Stomach smooth muscle (tissue), 2 donors: ENCODE results near the gene ATRN.

Source experiments
- H3K27ac ChIP-seq: one replicate; pipeline ENCODE4 v1.7.0; 2013; ENCODE audit warnings: mild to moderate bottlenecking, low read length, inconsistent platforms
- H3K27me3 ChIP-seq, 2 donors: one replicate each; pipeline ENCODE4 v1.7.0; 2013; ENCODE audit warnings: low read length in 2 of 2; ENCODE audit not compliant: insufficient read depth in 2 of 2, control insufficient read depth in 1 of 2
- H3K36me3 ChIP-seq, 2 donors: one replicate each; pipeline ENCODE4 v1.7.0; 2013; ENCODE audit warnings: low read length in 2 of 2; ENCODE audit not compliant: control insufficient read depth in 2 of 2, insufficient read depth in 2 of 2
- H3K4me1 ChIP-seq: one replicate; pipeline ENCODE4 v1.7.0; 2013; ENCODE audit warnings: low read length; ENCODE audit not compliant: control insufficient read depth, insufficient read depth
- H3K4me3 ChIP-seq, 2 donors: one replicate each; pipeline ENCODE4 v1.7.0; 2013; ENCODE audit warnings: low read length in 2 of 2
- H3K9ac ChIP-seq, 2 donors: one replicate each; pipeline ENCODE4 v1.7.0; 2013; ENCODE audit warnings: low read length in 2 of 2, mild to moderate bottlenecking in 1 of 2
- H3K9me3 ChIP-seq, 2 donors: one replicate each; pipeline ENCODE4 v1.7.0; 2013; ENCODE audit warnings: low read length in 2 of 2; ENCODE audit not compliant: control insufficient read depth in 2 of 2
- donor health status: healthy.
- donor health status: Pancreatic carcinoma.

The ATRN gene

DNA sequence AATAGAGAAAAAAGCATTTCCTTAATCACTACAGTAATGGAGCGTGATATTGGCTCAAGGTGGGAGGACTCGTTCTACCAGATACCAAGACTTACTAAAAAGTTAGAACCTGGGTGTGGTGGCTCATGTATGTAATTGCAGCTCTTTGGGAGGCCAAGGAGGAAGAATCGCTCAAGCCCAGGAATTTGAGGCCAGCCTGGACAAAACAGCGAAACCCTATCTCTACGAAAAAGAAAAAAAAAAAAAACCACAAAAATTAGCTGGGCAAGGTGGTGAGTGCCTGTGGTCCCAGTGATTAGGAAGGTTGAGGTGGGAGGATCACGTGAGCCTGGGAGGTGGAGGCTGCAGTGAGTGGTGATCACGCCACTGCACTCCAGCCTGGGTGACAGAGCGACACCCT is 24.0 kb upstream of the ATRN start:
- H3K9ac ChIP-seq, result no peak overlapping the region
- no peak overlapping the region for H3K4me3 ChIP-seq
- H3K27me3 ChIP-seq, result no peaks in the 10 kb centered on the region
- no peaks in the 10 kb centered on the region for H3K4me1 ChIP-seq
- H3K36me3 ChIP-seq, result no peaks in the 10 kb centered on the region
- H3K9me3 ChIP-seq, result no peaks in the 10 kb centered on the region
- H3K27ac ChIP-seq, result no peak overlapping the region

DNA sequence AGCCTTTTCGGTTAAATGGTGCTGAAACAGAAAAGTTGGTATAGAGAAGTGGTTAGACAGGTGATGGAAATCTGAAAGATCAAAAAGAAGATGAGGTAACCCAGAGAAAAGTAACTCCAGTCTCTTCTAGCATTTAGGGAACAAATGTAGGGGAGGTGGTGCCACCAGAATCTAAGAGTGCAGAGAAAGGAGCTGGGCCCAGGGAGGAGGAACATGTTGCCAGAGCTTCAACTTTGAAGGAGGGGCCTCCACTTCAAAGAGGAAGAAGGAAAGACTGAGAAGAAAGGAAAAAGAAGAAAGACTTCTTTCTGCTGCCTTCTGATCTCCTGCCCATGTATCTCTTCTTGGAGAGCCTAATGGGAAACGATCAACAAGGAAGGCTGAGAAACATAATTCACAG is 23.5 kb upstream of the ATRN start:
- no peaks in the 10 kb centered on the region for H3K4me1 ChIP-seq
- H3K9ac ChIP-seq, result no peak overlapping the region
- H3K4me3 ChIP-seq, result no peak overlapping the region
- no peaks in the 10 kb centered on the region for H3K9me3 ChIP-seq
- H3K36me3 ChIP-seq, result no peaks in the 10 kb centered on the region
- H3K27ac ChIP-seq, result no peak overlapping the region
- H3K27me3 ChIP-seq, result no peaks in the 10 kb centered on the region

DNA sequence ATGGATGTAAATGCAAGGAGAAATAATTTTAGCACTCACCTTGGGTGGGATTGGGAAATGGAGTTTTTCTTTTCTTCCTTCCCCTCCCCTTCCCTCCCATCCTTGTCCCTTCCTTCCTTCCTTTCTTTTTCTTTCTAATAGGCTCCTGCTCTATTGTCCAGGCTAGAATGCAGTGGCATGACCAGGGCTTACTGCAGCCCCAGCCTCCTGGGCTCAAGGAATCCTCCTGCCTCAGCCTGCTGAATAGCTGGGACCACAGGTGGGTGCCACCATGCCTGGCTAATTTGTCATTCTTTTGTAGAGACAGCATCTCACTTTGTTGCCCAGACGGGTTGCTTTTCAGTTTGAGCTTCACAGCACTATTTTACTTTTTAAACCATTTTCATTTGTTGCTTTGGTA is 21.5 kb upstream of the ATRN start:
- no peaks in the 10 kb centered on the region for H3K9me3 ChIP-seq
- no peaks in the 10 kb centered on the region for H3K4me1 ChIP-seq
- H3K4me3 ChIP-seq, result no peak overlapping the region
- H3K36me3 ChIP-seq, result no peaks in the 10 kb centered on the region
- H3K9ac ChIP-seq, result no peak overlapping the region
- no peaks in the 10 kb centered on the region for H3K27me3 ChIP-seq
- no peak overlapping the region for H3K27ac ChIP-seq

DNA sequence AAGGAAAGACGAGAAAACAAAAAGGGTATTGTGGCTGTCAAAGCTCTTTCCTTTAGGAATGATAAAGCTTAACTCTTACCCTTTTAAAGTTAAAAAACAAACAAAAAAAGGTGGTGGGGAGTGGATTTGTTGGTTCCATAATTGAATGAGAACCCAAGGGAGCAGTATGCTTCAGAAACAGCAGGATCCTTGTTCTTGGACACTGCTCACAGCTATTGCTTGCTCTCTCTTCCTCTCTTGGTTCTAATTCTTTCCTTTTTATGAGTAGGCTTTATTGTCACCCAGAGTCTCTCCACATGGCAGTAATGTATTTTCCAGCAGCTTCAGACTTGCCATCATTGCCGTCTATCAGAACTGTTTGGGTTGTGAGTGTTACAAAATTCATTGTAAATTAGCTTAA is 18.7 kb upstream of the ATRN start:
- no peaks in the 10 kb centered on the region for H3K4me1 ChIP-seq
- H3K27me3 ChIP-seq, result no peaks in the 10 kb centered on the region
- H3K9ac ChIP-seq, result no peak overlapping the region
- H3K27ac ChIP-seq, result no peak overlapping the region
- H3K36me3 ChIP-seq, result no peaks in the 10 kb centered on the region
- H3K9me3 ChIP-seq, result no peaks in the 10 kb centered on the region
- H3K4me3 ChIP-seq, result no peak overlapping the region

DNA sequence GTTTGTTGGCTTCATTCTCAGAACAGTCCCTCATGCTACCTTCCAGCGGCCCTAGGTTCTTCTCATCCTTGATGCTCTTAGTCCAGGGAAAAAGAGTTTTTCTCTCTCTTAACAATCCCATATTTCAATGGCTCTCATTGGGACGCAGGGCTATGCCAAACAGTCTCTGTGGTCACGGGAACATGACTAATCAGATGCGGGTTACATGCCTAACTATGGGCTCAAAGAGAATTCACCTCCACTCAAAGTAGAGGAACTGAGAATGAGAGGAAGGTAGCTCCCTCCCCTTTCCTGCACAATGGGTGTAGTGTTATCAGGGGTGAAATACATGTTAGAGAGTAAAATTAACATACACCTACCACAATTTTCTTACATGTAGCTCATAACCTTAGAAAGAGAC is 18.1 kb upstream of the ATRN start:
- Histone ChIP-seq H3K27ac (no peak overlapping the region), H3K9ac (no peak overlapping the region), H3K4me3 (no peak overlapping the region), H3K9me3 (no peaks in the 10 kb centered on the region), H3K4me1 (no peaks in the 10 kb centered on the region), H3K27me3 (peaks cover 0 to 3% of the 10 kb centered on the region in 2 donors), H3K36me3 (no peaks in the 10 kb centered on the region)

DNA sequence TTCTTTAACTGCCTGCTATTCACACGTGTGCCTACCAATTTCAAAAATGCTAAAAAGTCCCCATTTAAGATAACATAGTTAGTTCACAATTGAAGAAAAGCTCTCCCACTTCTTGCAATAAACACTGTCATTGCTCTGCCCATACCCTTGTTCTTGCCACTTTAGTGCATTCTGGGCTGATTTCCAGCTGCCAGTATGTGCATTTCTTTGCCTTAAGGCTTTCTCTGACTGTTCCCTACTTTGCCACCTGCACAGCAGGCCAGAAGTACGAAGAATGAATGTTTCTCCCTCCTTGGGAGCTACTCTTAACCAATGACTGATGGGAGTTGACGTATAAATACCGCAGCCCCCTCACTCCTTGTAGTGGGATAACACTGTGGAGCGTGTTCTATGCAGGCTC is 16.0 kb upstream of the ATRN start:
- Histone ChIP-seq H3K36me3 (no peaks in the 10 kb centered on the region), H3K9ac (no peak overlapping the region), H3K4me3 (no peak overlapping the region), H3K27me3 (peaks cover 0 to 3% of the 10 kb centered on the region in 2 donors), H3K4me1 (no peaks in the 10 kb centered on the region), H3K9me3 (no peaks in the 10 kb centered on the region), H3K27ac (no peak overlapping the region)

DNA sequence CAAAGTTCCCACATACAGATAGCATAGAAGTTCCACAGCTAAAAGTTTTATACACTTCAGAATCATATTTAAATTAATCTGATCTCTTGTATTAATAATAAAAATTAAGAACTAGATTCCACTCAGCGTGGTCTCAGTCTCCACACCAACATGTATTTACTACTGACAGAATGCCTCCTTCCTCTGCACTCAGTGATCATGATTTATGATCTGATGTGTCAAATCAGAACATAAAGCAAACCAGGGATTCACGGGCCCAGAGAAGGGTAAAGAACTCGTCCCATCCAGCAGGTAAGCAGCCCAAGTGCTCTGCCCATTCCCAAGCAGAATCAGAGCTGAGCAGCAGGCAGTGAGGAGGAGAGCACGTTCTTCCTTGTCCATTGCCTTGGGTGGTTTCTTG is 14.2 kb upstream of the ATRN start:
- no peaks in the 10 kb centered on the region for H3K36me3 ChIP-seq
- H3K9me3 ChIP-seq, result no peaks in the 10 kb centered on the region
- H3K27me3 ChIP-seq, result peaks cover 0 to 6% of the 10 kb centered on the region in 2 donors
- H3K9ac ChIP-seq, result no peak overlapping the region
- no peak overlapping the region for H3K27ac ChIP-seq
- H3K4me3 ChIP-seq, result no peak overlapping the region
- no peaks in the 10 kb centered on the region for H3K4me1 ChIP-seq

DNA sequence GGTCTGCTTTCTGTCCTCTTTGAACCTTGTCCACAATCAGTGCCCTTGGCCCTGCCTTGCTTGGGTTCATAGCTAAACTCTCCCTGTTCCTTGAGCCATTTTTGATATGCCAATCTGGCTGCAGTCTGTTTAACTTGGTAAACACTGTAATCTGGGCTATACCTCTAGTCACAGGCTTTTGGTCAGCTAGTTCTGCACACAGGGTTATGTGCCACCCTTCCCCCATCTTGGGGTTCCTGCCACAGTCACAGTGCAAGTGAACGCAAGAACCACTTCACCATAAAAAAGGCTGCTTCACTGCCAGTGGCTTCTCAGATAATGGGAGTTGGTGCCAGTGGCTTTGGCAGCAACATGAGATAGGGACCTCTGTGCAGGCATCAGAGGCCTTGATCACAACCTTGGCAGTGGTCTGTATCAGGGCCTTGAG is 10.9 kb upstream of the ATRN start:
- H3K9ac ChIP-seq, result no peak overlapping the region
- H3K27ac ChIP-seq, result no peak overlapping the region
- H3K4me1 ChIP-seq, result no peaks in the 10 kb centered on the region
- no peaks in the 10 kb centered on the region for H3K36me3 ChIP-seq
- peaks cover 0 to 6% of the 10 kb centered on the region in 2 donors for H3K27me3 ChIP-seq
- H3K9me3 ChIP-seq, result no peaks in the 10 kb centered on the region
- no peak overlapping the region for H3K4me3 ChIP-seq

DNA sequence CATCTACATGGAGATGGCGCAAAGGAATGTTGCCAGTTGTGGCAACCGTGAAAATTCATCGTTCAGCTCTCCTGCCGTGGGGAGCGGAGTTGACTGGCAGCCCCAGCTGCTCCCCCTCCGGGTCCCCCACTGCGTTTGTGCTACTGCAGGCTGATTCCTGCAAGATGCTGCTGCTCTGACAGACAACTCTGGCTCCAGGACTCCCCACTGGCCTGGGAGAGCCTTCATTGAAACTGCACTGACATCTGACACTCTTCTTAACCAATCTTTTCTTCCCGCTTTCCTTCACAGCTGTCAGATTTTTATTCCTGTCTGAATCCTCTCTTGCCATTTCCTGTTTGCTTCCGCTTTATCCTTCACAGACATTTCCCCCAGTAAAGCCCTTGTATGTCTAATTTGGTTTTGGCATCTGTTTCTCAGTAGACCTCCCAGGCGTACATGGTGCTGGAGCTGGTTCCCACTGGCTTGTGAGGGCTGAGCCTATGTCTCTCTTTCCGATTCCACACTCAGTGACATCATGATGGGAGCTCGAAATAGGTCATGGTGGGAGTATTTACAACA is 9.5 kb upstream of the ATRN start:
- Histone ChIP-seq H3K27ac (no peak overlapping the region), H3K4me1 (no peaks in the 10 kb centered on the region), H3K9ac (no peak overlapping the region)

DNA sequence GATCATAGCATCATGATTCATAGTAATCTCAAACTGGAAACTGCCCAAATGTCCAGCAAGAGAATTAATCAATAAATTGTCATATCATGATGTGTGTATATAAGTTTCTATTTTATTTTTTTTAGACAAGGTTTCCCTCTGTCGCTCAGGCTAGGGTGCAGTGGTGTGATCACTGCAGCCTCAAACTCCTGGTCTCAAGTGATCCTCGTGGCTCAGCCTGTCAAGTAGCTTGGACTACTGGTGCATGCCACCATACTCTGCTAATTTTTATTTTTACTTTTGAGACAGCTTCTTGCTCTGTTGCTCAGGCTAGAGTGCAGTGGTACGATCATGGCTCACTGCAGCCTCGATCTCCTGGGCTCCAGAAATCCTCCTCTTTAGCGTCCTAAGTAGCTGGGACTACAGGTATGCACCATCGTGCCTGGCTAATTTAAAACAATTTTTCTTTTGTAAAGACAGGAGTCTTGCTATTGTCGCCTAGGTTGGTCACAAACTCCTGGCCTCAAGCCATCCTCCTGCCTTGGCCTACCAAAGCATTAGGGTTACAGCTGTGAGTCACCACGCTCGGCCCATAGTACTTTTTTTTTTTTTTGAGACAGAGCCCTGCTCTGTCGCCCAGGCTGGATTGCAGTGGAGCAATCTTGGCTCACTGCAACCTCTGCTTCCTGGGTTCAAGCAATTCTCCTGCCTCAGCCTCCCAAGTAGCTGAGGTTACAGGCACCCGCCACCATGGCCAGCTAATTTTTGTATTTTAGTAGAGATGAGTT is 8.7 kb upstream of the ATRN start:
- no peak overlapping the region for H3K9ac ChIP-seq
- H3K36me3 ChIP-seq, result no peaks in the 10 kb centered on the region
- H3K4me3 ChIP-seq, result no peak overlapping the region
- peaks cover 0 to 6% of the 10 kb centered on the region in 2 donors for H3K27me3 ChIP-seq
- H3K9me3 ChIP-seq, result no peaks in the 10 kb centered on the region
- H3K27ac ChIP-seq, result no peak overlapping the region
- no peaks in the 10 kb centered on the region for H3K4me1 ChIP-seq

More for the DNA sequence above, 9.5 kb upstream of the ATRN start:
- no peak overlapping the region for H3K4me3 ChIP-seq
- no peaks in the 10 kb centered on the region for H3K9me3 ChIP-seq
- H3K36me3 ChIP-seq, result no peaks in the 10 kb centered on the region
- H3K27me3 ChIP-seq, result peaks cover 0 to 6% of the 10 kb centered on the region in 2 donors

DNA sequence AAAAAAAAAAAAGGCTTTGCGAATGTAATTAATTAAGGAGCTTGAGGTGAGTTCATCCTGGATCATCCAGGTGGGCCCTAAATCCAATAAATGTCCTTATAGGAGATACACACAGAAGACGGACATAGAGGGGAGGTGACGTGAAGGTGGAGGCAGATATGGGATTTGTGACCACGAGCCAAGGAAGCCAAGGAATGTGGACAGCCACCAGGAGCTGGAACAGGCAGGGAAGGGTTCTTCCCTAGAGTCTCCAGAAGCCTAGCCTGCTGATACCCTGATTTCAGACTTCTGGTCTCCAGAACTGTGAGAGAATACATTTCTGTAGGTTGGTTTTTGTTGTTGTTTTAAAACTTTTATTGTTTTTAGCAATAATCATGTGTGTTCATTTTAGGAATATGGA is 6.7 kb upstream of the ATRN start:
- H3K9me3 ChIP-seq, result no peaks in the 10 kb centered on the region
- no peaks in the 10 kb centered on the region for H3K4me1 ChIP-seq
- no peaks in the 10 kb centered on the region for H3K36me3 ChIP-seq
- no peak overlapping the region for H3K9ac ChIP-seq
- H3K27ac ChIP-seq, result no peak overlapping the region
- no peak overlapping the region for H3K4me3 ChIP-seq
- H3K27me3 ChIP-seq, result peaks cover 0 to 3% of the 10 kb centered on the region in 2 donors
